ENCODE results near the gene HOXD4.

The HOXD4 gene

DNA sequence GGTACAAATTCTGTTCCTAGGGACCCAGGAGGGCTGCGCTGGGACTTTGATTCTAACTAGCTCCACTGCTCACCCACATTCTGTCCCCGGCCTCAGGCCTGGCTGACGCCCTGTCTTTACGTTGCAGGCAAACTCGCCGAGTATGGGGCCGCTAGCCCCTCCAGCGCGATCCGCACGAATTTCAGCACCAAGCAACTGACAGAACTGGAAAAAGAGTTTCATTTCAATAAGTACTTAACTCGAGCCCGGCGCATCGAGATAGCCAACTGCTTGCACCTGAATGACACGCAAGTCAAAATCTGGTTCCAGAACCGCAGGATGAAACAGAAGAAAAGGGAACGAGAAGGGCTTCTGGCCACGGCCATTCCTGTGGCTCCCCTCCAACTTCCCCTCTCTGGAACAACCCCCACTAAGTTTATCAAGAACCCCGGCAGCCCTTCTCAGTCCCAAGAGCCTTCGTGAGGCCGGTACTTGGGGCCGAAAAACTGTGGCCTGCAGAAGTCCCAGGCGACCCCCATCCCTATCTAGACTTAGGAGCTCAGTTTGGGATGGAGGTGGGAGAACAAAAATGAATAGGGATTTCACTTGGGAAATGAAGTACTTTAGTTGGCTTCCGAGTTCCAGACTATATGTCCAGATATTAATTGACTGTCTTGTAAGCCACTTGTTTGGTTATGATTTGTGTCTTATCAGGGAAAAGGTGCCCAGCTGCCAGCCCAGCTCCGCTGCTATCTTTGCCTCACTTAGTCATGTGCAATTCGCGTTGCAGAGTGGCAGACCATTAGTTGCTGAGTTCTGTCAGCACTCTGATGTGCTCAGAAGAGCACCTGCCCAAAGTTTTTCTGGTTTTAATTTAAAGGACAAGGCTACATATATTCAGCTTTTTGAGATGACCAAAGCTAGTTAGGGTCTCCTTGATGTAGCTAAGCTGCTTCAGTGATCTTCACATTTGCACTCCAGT is 38.6 kb downstream of the HOXD4 start:
- Histone ChIP-seq H3K27ac (no peak overlapping the region), H3K4me3 (peak overlapping the region; percentile 88)
- DNase-seq (ENCODE audit: low spot score): no peak
- TF ChIP-seq, protein P1, sequence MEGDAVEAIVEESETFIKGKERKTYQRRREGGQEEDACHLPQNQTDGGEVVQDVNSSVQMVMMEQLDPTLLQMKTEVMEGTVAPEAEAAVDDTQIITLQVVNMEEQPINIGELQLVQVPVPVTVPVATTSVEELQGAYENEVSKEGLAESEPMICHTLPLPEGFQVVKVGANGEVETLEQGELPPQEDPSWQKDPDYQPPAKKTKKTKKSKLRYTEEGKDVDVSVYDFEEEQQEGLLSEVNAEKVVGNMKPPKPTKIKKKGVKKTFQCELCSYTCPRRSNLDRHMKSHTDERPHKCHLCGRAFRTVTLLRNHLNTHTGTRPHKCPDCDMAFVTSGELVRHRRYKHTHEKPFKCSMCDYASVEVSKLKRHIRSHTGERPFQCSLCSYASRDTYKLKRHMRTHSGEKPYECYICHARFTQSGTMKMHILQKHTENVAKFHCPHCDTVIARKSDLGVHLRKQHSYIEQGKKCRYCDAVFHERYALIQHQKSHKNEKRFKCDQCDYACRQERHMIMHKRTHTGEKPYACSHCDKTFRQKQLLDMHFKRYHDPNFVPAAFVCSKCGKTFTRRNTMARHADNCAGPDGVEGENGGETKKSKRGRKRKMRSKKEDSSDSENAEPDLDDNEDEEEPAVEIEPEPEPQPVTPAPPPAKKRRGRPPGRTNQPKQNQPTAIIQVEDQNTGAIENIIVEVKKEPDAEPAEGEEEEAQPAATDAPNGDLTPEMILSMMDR (IDR thresholded peaks at IDR 0.05): no peak

DNA sequence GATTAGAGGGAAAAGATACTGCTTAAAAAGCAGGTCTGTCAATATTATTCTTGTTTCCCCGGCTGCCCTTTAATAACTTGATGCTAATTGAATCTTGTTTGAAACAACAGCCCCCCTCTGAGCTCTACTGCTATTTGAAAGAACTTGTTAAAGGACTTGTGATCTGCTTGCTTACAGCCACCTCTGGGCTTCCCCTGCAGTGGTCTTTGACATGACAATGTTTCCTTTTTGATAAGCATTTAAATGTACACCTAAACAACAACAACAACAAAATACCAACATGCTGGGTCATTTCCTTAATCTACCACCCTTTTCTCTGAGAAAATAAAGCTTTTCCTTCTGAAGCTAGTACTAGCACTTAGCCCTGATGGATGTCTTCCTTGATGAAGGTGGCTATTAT is 41.0 kb downstream of the HOXD4 start:
- DNase-seq (ENCODE audit: low spot score): no peak
- Histone ChIP-seq H3K4me3 (no peak overlapping the region), H3K27ac (no peak overlapping the region)
- TF ChIP-seq, protein P1 (IDR thresholded peaks at IDR 0.05): no peak

DNA sequence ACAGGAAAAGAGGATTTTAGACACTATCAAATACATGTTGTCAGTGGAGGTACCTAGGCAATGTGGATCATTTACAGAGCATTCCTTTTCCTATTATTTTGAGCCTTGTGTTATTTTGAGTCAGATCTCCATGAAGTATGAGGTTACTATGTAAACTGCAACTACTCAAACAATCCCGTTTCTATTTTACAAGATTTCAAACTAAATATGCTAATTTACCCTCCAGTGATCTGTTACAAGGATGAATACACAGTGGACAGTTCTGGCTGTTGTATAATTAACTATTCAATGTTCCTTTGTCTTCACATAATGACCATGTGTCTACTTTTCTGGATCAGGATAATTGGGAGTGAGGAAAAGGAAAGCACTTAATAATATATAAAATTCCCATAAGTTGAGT is 41.7 kb downstream of the HOXD4 start:
- DNase-seq (ENCODE audit: low spot score): no peak
- TF ChIP-seq, protein P1 (IDR thresholded peaks at IDR 0.05): no peak
- Histone ChIP-seq H3K4me3 (no peak overlapping the region), H3K27ac (no peak overlapping the region)

DNA sequence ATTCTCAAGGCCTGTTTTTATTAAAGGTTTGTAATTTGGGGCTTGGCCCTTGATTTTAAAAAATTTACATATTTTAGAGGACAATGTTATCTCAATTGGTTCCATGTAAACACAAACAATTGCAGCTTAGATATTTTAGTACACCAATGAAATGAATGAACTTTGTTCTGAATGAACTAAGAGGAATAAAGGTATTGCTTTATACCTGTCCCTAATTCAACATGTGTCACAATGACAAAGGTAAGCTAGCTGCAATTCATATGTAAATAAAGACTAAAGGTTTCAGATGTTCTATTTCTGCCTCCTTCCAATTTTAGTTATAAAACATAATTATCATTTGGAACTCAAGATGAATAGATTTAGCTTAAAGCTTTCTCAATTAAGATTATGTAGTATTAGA is 48.6 kb downstream of the HOXD4 start:
- TF ChIP-seq, protein P1 (IDR thresholded peaks at IDR 0.05): no peak
- no peak overlapping the region for H3K4me3 ChIP-seq
- DNase-seq (ENCODE audit: low spot score): no peak
- H3K27ac ChIP-seq: no peak overlapping the region

DNA sequence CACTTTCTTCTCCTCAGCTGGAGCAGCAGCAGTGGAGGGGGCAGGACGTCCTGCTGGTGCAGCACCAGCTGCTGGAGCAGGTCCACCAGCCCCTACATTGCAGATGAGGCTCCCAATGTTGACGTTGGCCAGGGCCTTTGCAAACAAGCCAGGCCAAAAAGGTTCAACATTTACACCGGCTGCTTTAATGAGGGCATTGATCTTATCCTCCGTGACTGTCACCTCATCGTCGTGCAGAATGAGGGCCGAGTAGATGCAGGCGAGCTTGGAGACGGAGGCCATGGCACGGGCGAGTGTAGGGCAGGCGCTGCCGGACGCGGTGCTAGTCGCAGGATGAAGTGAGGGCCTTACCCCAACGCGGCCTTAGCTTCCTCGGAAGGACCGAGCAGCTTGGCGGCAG is 49.6 kb downstream of the HOXD4 start:
- Histone ChIP-seq H3K27ac (no peak overlapping the region), H3K4me3 (no peak overlapping the region)
- no peak for DNase-seq (ENCODE audit: low spot score)
- TF ChIP-seq, protein P1 (IDR thresholded peaks at IDR 0.05): no peak

DNA sequence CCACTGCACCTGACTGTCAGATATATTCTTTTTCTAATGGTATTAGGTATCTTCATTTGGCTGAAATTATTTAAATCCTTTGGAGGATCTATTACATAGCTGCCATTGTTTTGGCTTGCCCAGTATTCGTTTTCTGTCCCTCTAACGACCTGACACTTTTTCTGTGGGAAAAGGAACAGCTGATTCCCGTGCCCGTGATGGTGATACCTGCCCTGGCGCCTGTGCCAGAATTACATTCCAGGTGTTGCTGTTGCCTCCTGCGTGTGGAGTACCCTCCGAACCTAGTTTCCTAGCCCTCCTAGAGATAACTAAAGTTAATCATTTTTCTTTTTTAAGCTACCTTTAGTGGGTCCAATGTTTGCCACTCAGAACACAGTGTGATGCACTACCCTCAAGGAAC is 51.1 kb downstream of the HOXD4 start:
- TF ChIP-seq, protein P1 (IDR thresholded peaks at IDR 0.05): no peak
- no peak overlapping the region for H3K27ac ChIP-seq
- H3K4me3 ChIP-seq: no peak overlapping the region
- DNase-seq (ENCODE audit: low spot score): no peak

Data from coronary artery (tissue), 2 donors.